ENCODE measurements around the gene SLC47A1. TPM values are rescaled to one million over a fixed set of nuclear protein-coding genes. Genes with fewer than 3 reads are reported as not detected.
"Not testable (repeated sequence)": the region's sequence is repeated elsewhere in the genome, so short reads cannot be mapped to it uniquely, and the experiment has no call there.

Gene SLC47A1
- total RNA-seq, 4 donors from 2014 or later: 6.2 to 28.5 (median 18.4) TPM

DNA sequence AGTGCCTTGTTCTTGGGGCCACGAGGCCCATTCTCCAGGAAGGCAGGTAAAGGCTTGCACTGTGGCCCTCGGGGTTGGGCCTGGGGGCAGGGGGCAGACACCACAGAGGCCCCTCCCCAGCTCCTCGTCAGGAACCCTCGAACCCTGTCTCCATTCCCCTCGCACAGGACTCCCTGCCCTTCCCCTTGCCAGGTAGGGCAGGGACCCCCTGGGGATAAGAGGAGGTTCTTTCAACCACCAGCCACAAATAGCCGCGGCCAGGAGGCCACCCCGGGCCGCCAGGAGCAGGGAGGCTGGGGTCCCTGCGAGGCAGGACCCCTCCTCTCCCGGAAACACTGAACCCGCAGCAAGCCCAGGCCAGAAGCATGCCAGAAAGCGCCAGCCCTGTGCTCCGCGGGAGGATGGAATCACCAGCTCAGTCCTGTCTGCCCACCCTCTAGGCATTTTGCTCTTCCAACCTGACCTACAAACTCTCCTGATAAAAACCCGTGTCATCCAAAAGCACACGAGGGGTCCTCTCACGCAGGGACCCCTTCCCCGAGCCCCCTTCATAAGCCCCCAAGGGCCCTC is 45.6 kb downstream of the SLC47A1 start:
- no peaks in the 10 kb centered on the region for H3K36me3 ChIP-seq
- peak overlapping the region; percentile 29 to 51 for H3K4me3 ChIP-seq
- no peaks in the 10 kb centered on the region for H3K27me3 ChIP-seq
- no peaks in the 10 kb centered on the region for H3K4me1 ChIP-seq
- no peaks in the 10 kb centered on the region for H3K9me3 ChIP-seq
- DNase-seq: peak in 1 of 2 donors; percentile 23
- no peak for TF ChIP-seq POLR2A (IDR thresholded peaks at IDR 0.05)
- TF ChIP-seq, protein P1, sequence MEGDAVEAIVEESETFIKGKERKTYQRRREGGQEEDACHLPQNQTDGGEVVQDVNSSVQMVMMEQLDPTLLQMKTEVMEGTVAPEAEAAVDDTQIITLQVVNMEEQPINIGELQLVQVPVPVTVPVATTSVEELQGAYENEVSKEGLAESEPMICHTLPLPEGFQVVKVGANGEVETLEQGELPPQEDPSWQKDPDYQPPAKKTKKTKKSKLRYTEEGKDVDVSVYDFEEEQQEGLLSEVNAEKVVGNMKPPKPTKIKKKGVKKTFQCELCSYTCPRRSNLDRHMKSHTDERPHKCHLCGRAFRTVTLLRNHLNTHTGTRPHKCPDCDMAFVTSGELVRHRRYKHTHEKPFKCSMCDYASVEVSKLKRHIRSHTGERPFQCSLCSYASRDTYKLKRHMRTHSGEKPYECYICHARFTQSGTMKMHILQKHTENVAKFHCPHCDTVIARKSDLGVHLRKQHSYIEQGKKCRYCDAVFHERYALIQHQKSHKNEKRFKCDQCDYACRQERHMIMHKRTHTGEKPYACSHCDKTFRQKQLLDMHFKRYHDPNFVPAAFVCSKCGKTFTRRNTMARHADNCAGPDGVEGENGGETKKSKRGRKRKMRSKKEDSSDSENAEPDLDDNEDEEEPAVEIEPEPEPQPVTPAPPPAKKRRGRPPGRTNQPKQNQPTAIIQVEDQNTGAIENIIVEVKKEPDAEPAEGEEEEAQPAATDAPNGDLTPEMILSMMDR (IDR thresholded peaks at IDR 0.05): no peak
- peak overlapping the region; percentile 91 to 92 for H3K27ac ChIP-seq
- intact Hi-C loops (cut with DNase I; ENCODE audit: low total_unique reads): no loop called here

DNA sequence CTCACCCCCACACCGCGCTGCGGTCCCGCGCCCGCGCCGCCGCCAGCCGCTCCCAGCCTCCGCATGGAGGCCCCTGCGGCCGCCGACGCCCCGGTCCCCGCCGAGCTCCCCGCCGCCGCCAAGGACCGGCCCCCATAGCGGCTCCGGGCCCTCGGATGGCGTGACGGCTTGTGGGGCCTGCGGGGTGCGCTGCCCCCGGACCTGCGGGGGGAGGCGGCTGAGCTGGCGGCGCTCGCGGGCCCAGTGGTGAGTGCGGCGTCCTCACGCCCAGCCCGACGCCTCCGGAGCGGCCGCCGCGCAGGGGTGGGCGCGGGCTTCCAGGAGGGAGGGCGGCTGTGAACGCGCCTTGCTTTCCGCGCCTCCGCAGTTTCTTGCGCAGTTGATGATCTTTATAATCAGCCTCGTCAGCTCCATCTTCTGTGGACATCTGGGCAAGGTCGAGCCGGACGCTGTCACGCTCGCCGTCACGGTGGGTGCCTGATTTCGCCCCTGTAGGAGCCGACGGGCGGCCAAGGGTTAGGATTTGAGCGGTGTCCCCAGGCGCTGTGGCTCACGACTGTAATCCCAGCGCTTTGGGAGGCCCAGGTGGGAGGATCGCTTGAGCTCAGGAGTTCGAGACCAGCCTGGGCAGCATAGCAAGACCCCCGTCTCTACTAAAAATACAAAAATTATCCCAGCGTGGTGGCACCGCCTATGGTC is 46.4 kb downstream of the SLC47A1 start:
- H3K4me3 ChIP-seq: peak overlapping the region; percentile 29 to 51
- peak overlapping the region; percentile 91 to 92 for H3K27ac ChIP-seq
- H3K27me3 ChIP-seq: no peaks in the 10 kb centered on the region
- no peaks in the 10 kb centered on the region for H3K9me3 ChIP-seq
- peak in 1 of 2 donors; percentile 44 for TF ChIP-seq POLR2A (IDR thresholded peaks at IDR 0.05)
- TF ChIP-seq, protein P1 (IDR thresholded peaks at IDR 0.05): peak in 1 of 4 experiments; percentile 6
- H3K4me1 ChIP-seq: no peaks in the 10 kb centered on the region
- DNase-seq: peak; percentile 44 to 52
- intact Hi-C loops (cut with DNase I; ENCODE audit: low total_unique reads): no loop called here
- H3K36me3 ChIP-seq: no peaks in the 10 kb centered on the region

DNA sequence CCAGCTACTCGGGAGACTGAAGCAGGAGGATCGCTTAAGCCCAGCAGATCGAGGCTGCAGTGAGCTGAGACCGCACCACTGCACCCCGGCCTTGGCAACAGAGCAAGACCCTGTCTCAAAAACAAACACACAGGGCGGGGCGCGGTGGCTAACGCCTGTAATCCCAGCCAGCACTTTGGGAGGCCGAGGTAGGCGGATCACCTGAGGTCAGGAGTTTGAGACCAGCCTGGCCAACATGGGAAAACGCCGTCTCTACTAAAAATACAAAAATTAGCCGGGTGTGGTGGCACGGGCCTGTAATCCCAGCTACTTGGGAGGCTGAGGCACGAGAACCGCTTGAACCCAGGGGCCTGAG is 46.9 kb downstream of the SLC47A1 start:
- intact Hi-C loops (cut with DNase I; ENCODE audit: low total_unique reads); H3K27me3 ChIP-seq; H3K36me3 ChIP-seq; H3K4me1 ChIP-seq; DNase-seq; H3K9me3 ChIP-seq: not testable (repeated sequence)
- H3K4me3 ChIP-seq: peak overlapping the region in 1 of 2 donors; percentile 51
- H3K27ac ChIP-seq: peak overlapping the region; percentile 91 to 92

DNA sequence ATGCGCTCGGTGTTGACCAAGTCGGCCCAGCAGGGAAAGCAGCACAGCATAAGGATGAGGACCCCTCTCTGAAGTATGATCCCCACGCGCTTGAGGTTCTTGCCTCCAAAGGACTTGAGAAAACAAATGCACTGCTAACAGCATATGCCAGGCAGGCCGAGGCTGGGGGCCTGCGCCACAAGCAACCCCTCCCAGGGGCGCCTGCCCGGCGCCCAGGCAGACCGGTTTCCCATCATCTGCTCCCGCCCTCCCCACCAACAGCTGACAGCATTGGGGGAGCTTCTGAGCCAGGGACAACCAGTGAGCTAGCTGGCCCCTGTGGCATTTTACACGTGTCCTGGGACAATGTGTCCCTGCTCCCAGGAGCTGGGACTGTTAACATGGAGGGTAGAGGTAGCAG is 48.5 kb downstream of the SLC47A1 start:
- intact Hi-C loops (cut with DNase I; ENCODE audit: low total_unique reads); DNase-seq; H3K36me3 ChIP-seq; H3K27me3 ChIP-seq; H3K4me1 ChIP-seq; H3K9me3 ChIP-seq; H3K4me3 ChIP-seq; H3K27ac ChIP-seq: not testable (repeated sequence)

DNA sequence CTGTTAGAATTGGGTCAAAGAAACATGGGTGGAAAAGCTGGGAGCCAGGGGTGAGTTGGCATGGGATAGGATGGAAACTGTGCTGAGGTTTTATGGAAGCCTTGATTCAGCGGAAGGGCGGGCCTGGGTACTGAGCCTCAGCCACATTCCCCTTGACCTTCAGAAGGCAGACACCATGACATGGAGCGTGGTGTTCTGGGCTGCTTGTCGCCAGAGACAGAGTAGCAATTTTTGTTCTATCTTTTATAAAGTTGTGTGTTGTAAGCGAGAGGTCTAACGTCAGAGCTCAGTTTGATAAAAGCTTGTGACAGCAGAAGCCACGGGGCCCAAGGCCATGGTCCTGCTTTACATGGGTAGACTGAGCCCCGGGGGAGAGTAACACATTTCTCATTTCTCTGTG is 50.2 kb downstream of the SLC47A1 start:
- Histone ChIP-seq H3K27me3 (no peaks in the 10 kb centered on the region), H3K36me3 (no peaks in the 10 kb centered on the region), H3K4me3 (no peak overlapping the region), H3K9me3 (no peaks in the 10 kb centered on the region), H3K27ac (no peak overlapping the region), H3K4me1 (no peaks in the 10 kb centered on the region)
- intact Hi-C loops (cut with DNase I; ENCODE audit: low total_unique reads): no loop called here
- TF ChIP-seq, protein P1 (IDR thresholded peaks at IDR 0.05): no peak
- no peak for TF ChIP-seq POLR2A (IDR thresholded peaks at IDR 0.05)
- no peak for DNase-seq

DNA sequence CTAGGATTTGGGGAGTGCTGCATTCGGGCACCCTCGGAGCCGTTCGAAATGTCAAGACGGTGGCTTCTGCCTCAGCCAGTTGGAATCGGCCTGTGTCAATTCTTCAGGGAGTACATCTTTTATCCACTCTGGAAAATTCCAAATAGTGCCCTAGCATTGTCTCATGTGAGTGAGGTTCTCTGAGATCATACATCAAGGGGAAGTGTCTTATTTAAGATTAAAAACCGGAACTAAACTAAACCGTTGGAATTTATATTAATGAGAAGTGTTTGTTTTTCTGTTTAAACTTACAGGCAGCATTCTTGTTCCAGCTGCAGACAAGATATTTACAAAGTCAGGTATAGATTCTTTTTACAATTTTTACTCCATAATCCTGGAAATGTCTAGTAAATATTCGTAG is 56.8 kb downstream of the SLC47A1 start:
- H3K36me3 ChIP-seq: no peaks in the 10 kb centered on the region
- no peaks in the 10 kb centered on the region for H3K9me3 ChIP-seq
- no peaks in the 10 kb centered on the region for H3K4me1 ChIP-seq
- no peaks in the 10 kb centered on the region for H3K27me3 ChIP-seq
- H3K27ac ChIP-seq: no peak overlapping the region
- intact Hi-C loops (cut with DNase I; ENCODE audit: low total_unique reads): no loop called here
- no peak for DNase-seq
- H3K4me3 ChIP-seq: no peak overlapping the region
- TF ChIP-seq, protein P1 (IDR thresholded peaks at IDR 0.05): no peak
- no peak for TF ChIP-seq POLR2A (IDR thresholded peaks at IDR 0.05)
